ENCODE results near the gene CAMSAP1.

The CAMSAP1 gene

DNA sequence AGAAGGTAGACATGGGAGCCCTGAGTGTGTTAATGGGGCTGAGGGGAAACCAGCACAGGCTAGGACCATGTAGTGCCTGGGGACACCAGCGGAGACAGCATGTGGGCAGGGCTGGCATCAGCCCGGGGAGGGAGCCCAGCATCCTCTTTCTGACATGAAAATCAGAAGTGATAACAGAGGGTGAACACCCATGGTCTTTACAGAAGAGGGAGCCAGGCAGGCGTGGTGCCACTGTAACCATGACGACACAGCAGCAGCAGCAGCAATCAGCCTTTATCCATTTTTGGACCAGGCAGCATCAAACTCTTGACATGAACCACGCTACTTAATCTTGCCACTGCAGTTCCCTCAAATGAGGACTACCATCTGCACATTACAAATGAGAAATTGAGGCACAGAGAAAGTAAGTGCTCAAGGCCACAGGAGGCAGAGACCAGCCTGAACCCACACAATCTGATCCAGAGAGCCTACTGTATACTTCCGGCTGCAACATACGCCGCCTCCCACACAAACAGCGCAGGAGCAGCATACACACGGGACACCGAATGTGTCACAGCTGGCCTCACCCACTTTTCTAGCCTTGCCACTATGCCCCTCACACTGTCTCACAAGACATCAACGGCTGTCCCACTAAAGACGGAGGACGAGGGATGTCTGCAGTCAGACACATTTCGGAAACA, 23.8 kb downstream of the CAMSAP1 start:
- Histone ChIP-seq H3K9ac (peak overlapping the region; percentile 39; the same call in 1 of the 2 replicates), H4K20me1 (peaks cover 100% of the 10 kb centered on the region), H3K27ac (0 out of 2 replicates have a peak overlapping the region, but pooled peaks have one; percentile 52), H3K9me3 (no peaks in the 10 kb centered on the region), H3K36me3 (peaks cover 34% of the 10 kb centered on the region), H3K4me2 (peak overlapping the region; percentile 99), H3K4me3 (no peak overlapping the region), H3K27me3 (no peaks in the 10 kb centered on the region), H3K4me1 (peaks cover 66% of the 10 kb centered on the region)
- no peak for TF ChIP-seq Cebpa-rat (IDR thresholded peaks at IDR 0.05)

DNA sequence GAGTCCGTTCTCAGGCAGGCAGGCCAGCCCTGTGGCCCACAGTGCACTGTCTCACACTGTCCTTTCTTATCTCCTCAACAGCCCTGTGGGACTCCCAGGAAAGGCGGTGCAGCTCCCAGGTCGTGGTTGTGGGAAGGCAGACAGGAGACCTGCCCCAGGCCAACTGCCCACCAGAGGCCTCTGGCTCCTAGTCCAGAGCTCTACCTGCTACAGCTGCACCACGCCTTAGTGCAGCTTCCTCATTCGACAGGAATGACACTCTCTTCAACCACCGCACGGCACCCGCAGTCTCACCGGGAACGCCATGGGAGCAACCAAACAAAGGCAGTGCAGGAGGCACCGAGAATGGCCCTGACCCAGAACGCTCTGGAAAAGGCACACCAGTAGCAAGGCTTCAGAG, 25.3 kb downstream of the CAMSAP1 start:
- no peaks in the 10 kb centered on the region for H3K27me3 ChIP-seq
- no peak overlapping the region for H3K9ac ChIP-seq
- no peak for TF ChIP-seq Cebpa-rat (IDR thresholded peaks at IDR 0.05)

DNA sequence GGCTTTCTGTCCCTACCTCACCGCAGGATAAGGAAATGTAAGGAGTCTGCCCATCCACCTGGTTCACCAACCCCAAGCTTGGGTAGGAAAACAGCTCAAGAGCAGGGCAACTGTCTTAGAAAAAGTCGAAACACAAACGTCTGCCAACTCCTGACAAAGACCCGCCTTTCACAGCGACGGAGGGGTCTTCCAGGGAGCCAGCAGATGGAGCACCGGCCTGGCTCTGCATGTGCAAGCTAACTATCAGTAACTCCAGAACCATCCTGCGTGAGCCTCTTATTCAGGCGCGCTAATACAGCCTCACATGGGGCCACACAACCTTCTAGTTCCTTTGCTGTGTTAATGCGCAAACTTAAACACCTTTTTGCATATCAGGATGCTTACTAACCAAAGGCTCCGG, 26.9 kb downstream of the CAMSAP1 start:
- H3K27me3 ChIP-seq: no peaks in the 10 kb centered on the region
- peaks cover 50% of the 10 kb centered on the region for H3K36me3 ChIP-seq
- H3K4me2 ChIP-seq: no peak overlapping the region
- H4K20me1 ChIP-seq: peaks cover 100% of the 10 kb centered on the region
- no peak overlapping the region for H3K27ac ChIP-seq
- H3K4me3 ChIP-seq: no peak overlapping the region
- H3K4me1 ChIP-seq: peaks cover 44% of the 10 kb centered on the region
- H3K9ac ChIP-seq: no peak overlapping the region
- no peaks in the 10 kb centered on the region for H3K9me3 ChIP-seq
- TF ChIP-seq Cebpa-rat (IDR thresholded peaks at IDR 0.05): no peak

More for the DNA sequence above, 25.3 kb downstream of the CAMSAP1 start:
- H3K9me3 ChIP-seq: no peaks in the 10 kb centered on the region
- no peak overlapping the region for H3K27ac ChIP-seq
- H3K4me3 ChIP-seq: no peak overlapping the region
- peaks cover 100% of the 10 kb centered on the region for H4K20me1 ChIP-seq
- H3K4me2 ChIP-seq: no peak overlapping the region
- H3K36me3 ChIP-seq: peaks cover 46% of the 10 kb centered on the region
- peaks cover 60% of the 10 kb centered on the region for H3K4me1 ChIP-seq

DNA sequence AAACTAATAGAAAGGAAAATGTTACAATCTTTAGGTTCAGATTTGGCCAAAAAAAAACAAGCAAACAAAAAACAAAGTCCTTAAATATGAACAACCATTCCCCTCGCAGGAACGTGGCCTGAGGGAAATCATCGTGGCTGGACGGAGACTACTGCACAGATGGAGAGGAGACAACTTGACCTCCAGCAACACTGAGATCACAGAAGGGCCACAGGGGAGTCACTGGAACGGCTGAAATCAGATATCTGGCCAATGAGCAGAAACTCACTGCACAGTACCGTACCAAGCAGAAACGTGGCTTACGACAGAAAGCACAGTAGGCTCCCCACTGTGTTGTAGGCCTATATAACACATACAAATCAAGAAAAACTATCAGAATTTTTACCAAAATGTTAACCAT, 27.7 kb downstream of the CAMSAP1 start:
- Histone ChIP-seq H4K20me1 (peaks cover 100% of the 10 kb centered on the region), H3K4me3 (no peak overlapping the region), H3K4me1 (peaks cover 36% of the 10 kb centered on the region), H3K27me3 (no peaks in the 10 kb centered on the region), H3K36me3 (peaks cover 50% of the 10 kb centered on the region), H3K27ac (no peak overlapping the region), H3K4me2 (no peak overlapping the region), H3K9ac (no peak overlapping the region), H3K9me3 (no peaks in the 10 kb centered on the region)
- TF ChIP-seq Cebpa-rat (IDR thresholded peaks at IDR 0.05): no peak

DNA sequence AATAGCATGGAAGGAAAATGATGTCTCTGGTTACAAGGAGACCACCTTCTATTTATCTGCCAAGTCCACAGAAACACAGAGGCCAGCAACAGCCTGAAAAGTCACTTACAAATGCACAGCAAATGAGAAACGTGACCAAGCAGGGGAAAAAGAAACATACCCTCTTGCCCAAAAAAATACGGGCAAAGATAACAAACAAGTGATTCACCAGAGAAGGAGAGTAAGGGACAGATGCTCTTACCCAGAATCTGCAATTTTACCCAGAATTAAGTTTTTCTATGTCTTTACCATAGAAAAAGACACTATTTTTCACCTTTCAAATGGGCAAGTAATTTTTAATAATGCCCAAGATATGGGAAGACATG, 28.1 kb downstream of the CAMSAP1 start:
- H3K4me3 ChIP-seq: no peak overlapping the region
- TF ChIP-seq Cebpa-rat (IDR thresholded peaks at IDR 0.05): no peak
- peaks cover 100% of the 10 kb centered on the region for H4K20me1 ChIP-seq
- no peaks in the 10 kb centered on the region for H3K9me3 ChIP-seq
- H3K36me3 ChIP-seq: peaks cover 50% of the 10 kb centered on the region
- peaks cover 32% of the 10 kb centered on the region for H3K4me1 ChIP-seq
- H3K9ac ChIP-seq: no peak overlapping the region
- H3K27me3 ChIP-seq: no peaks in the 10 kb centered on the region
- no peak overlapping the region for H3K27ac ChIP-seq
- no peak overlapping the region for H3K4me2 ChIP-seq

DNA sequence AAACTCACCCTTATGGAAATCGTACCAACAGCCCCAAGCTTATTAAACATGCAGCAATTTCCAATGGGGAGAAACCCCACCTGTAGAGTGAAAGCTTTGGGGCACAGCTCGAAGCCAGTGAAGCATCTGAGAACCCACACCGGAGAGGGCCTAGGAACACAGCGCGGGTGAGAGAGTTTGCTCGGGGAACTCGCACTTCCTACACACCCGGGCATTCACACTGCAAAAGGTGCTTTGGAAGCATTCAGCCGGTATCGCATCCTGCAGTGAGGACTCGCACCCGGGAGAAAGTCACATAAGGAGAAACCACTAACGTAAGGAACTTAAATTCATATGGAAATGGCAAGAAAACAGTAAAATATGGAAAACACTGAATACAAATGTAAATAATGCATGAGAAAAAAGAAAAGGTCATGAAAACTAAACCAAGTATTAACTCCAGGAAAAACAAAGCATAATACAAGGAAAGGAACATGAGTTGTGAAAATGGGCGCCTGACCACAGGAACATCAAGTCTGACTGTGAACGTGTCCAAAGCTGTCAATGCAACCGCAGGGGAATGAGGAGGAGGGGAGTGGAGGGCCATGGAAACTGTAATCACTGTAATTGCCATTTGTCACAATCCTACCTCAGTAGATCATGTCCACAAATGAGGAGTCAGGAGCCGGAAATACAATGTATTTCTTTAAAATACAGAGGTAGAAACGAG, 28.7 kb downstream of the CAMSAP1 start:
- H3K4me1 ChIP-seq: peaks cover 27% of the 10 kb centered on the region
- H3K4me3 ChIP-seq: no peak overlapping the region
- no peak overlapping the region for H3K4me2 ChIP-seq
- no peaks in the 10 kb centered on the region for H3K27me3 ChIP-seq
- no peak overlapping the region for H3K9ac ChIP-seq
- no peaks in the 10 kb centered on the region for H3K9me3 ChIP-seq
- H4K20me1 ChIP-seq: peaks cover 100% of the 10 kb centered on the region
- TF ChIP-seq Cebpa-rat (IDR thresholded peaks at IDR 0.05): no peak
- H3K36me3 ChIP-seq: peaks cover 50% of the 10 kb centered on the region
- H3K27ac ChIP-seq: no peak overlapping the region

DNA sequence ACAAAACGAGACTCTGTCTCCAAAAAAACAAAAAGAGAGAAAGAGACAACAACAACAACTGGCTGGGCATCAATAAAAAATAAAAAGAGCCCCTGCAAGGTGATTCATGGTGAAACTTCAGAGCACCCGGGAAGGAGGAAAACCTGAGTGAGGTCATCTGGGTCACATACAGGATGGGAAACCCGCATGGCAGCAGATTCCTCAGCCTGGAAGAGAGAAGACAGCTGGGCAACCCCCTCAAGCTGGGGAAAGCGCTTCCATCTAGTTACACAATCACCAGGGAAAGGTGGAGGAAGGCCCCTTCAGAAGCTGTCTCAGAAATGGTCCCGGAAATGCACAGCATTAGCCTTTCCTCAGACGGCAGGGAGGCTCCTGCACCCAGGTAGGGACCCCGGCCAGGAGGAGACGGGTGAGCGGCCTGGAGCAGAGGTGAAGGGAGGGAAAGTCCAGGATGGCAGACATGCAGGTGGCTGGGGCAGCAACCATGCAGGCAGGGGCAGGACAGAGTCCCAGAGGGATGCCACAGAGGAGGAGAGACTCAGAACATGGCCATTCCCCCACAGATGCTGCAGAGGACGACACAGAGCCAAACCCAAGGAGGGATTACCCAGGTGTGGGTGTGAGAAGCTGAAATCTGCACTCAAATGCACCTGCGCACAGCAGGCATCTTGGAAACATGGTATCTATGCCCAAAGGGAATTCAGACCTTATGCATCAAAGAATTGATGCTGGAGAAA, 29.4 kb downstream of the CAMSAP1 start:
- Histone ChIP-seq H3K9ac (peak overlapping the region; percentile 24; the same call in 1 of the 2 replicates), H3K4me2 (no peak overlapping the region), H3K9me3 (no peaks in the 10 kb centered on the region), H3K4me1 (peaks cover 20% of the 10 kb centered on the region), H3K4me3 (no peak overlapping the region), H3K36me3 (peaks cover 47% of the 10 kb centered on the region), H3K27ac (no peak overlapping the region), H4K20me1 (peaks cover 100% of the 10 kb centered on the region), H3K27me3 (no peaks in the 10 kb centered on the region)
- TF ChIP-seq Cebpa-rat (IDR thresholded peaks at IDR 0.05): no peak

DNA sequence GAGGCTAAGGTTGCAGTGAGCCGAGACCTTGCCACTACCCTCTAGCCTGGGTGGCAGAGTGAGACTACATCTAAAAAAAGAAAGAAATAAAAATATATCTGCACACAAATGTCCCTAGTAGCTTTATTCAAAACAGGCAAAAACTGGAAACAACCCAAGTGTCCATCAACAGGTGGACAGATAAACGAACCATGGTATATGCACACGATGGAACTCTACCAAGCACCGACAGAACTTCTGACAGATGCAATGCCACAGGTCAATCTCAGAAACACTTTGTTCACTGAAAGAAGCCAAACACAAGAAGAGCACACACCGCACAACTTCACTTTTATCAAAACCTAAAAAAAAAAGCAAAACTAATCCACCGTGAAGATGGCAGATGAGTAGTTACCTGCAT, 30.4 kb downstream of the CAMSAP1 start:
- peaks cover 40% of the 10 kb centered on the region for H3K36me3 ChIP-seq
- H3K4me1 ChIP-seq: peaks cover 17% of the 10 kb centered on the region
- peaks cover 100% of the 10 kb centered on the region for H4K20me1 ChIP-seq
- H3K27me3 ChIP-seq: no peaks in the 10 kb centered on the region
- no peak overlapping the region for H3K4me3 ChIP-seq
- no peak for TF ChIP-seq Cebpa-rat (IDR thresholded peaks at IDR 0.05)
- no peak overlapping the region for H3K27ac ChIP-seq
- H3K9me3 ChIP-seq: no peaks in the 10 kb centered on the region
- no peak overlapping the region for H3K4me2 ChIP-seq
- no peak overlapping the region for H3K9ac ChIP-seq

DNA sequence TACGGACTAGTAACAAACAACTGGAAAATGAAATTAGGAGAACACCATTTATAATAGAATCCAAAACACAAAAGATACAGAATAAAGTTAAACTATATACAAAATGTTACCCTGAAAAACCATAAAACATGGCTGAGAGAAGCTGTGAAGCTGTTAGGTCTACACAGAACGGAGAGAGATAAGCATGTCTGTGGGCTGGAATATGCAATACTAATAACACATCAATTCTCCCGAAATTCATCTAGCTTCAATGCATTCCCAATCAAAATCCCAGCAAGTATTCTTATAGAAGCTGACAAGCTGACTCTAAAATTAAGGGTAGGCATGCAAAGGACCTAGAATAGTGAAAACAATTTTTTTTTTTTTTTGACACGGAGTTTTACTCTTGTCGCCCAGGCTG, 32.5 kb downstream of the CAMSAP1 start:
- H3K36me3 ChIP-seq: peaks cover 33% of the 10 kb centered on the region
- H3K9ac ChIP-seq: no peak overlapping the region
- no peak for TF ChIP-seq Cebpa-rat (IDR thresholded peaks at IDR 0.05)
- H3K27me3 ChIP-seq: no peaks in the 10 kb centered on the region
- H3K4me2 ChIP-seq: no peak overlapping the region
- H3K4me1 ChIP-seq: peaks cover 17% of the 10 kb centered on the region
- H3K4me3 ChIP-seq: no peak overlapping the region
- peaks cover 100% of the 10 kb centered on the region for H4K20me1 ChIP-seq
- H3K27ac ChIP-seq: no peak overlapping the region
- H3K9me3 ChIP-seq: no peaks in the 10 kb centered on the region

DNA sequence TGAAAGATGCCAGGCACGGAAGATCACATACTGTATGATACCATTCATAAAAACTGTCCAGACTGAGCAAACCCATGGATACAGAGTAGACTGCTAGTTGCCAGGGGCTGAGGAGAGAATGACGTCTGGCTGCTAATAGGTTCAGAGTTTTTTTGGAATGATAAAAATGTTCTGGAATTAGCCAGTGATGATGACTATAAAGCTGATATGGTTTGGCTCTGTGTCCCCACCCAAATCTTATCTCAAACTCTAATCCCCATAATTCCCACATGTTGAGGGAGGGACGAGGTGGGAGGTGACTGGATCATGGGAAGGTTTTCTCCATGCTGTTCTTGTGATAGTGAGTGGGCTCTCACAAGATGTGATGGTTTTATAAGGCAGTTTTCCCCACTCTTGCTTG, 37.4 kb downstream of the CAMSAP1 start:
- no peak overlapping the region for H3K4me3 ChIP-seq
- H3K27ac ChIP-seq: no peak overlapping the region
- H3K4me2 ChIP-seq: no peak overlapping the region
- no peak for TF ChIP-seq Cebpa-rat (IDR thresholded peaks at IDR 0.05)
- H3K9ac ChIP-seq: no peak overlapping the region
- peaks cover 100% of the 10 kb centered on the region for H4K20me1 ChIP-seq
- H3K27me3 ChIP-seq: no peaks in the 10 kb centered on the region
- H3K9me3 ChIP-seq: no peaks in the 10 kb centered on the region
- peaks cover 12% of the 10 kb centered on the region; the same call in 1 of the 2 replicates for H3K4me1 ChIP-seq
- peaks cover 36% of the 10 kb centered on the region for H3K36me3 ChIP-seq

Data from BLaER1 (cell line).